Smooth muscle cell (in vitro differentiated cells): ENCODE measurements around the gene KANSL3. TPM values are rescaled to one million over a fixed set of nuclear protein-coding genes. Genes with fewer than 3 reads are reported as not detected.
A peak's percentile ranks its signal among the peaks of the same experiment; 100 is the strongest.
"Not testable (repeated sequence)": the region's sequence is repeated elsewhere in the genome, so short reads cannot be mapped to it uniquely, and the experiment has no call there.

Experiments used
- DNase-seq: peaks from one replicate; lab custom pipeline; 2025; ENCODE audit not compliant: unreplicated experiment; lab: John Stamatoyannopoulos, UW
- H2AFZ ChIP-seq: fragments of 200-600 bp; sonication (generic); 2 replicates; pipeline ENCODE4 v1.6.0; 2016; ENCODE audit warnings: antibody characterized with exemption, low read depth, mild to moderate bottlenecking
- H3F3A ChIP-seq: fragments of 200-600 bp; sonication (generic); 2 replicates; pipeline ENCODE4 v1.6.0; 2017; ENCODE audit warnings: antibody characterized with exemption, low read depth
- H3K27ac ChIP-seq: fragments of 200-600 bp; sonication (generic); 2 replicates; pipeline ENCODE4 v1.5.1; 2016; ENCODE audit warnings: low read depth, mild to moderate bottlenecking
- H3K27me3 ChIP-seq: fragments of 200-600 bp; sonication (generic); 2 replicates; pipeline ENCODE4 v1.6.1; 2016; ENCODE audit warnings: low read depth, mild to moderate bottlenecking
- H3K36me3 ChIP-seq: fragments of 200-600 bp; sonication (generic); 2 replicates; pipeline ENCODE4 v1.5.1; 2016; ENCODE audit warnings: low read depth
- H3K4me1 ChIP-seq: fragments of 200-600 bp; sonication (generic); 2 replicates; pipeline ENCODE4 v1.5.1; 2016; ENCODE audit warnings: low read depth
- H3K4me2 ChIP-seq: fragments of 200-600 bp; sonication (generic); 2 replicates; pipeline ENCODE4 v1.6.0; 2016; ENCODE audit warnings: mild to moderate bottlenecking
- H3K4me3 ChIP-seq: fragments of 200-600 bp; sonication (generic); 2 replicates; pipeline ENCODE4 v1.5.1; 2016; ENCODE audit warnings: mild to moderate bottlenecking
- H3K79me2 ChIP-seq: fragments of 200-600 bp; sonication (generic); 2 replicates; pipeline ENCODE4 v1.6.0; 2016; ENCODE audit warnings: low read depth, mild to moderate bottlenecking
- H3K9ac ChIP-seq: fragments of 200-600 bp; sonication (generic); 2 replicates; pipeline ENCODE4 v1.6.0; 2016; ENCODE audit warnings: low read depth
- H3K9me3 ChIP-seq: fragments of 200-600 bp; sonication (generic); replicated peaks from 2 replicates; pipeline ENCODE4 v1.5.1; 2016; ENCODE audit warnings: low read depth
- H4K20me1 ChIP-seq: fragments of 200-600 bp; sonication (generic); 2 replicates; pipeline ENCODE4 v1.6.0; 2016; ENCODE audit warnings: low read depth
- CTCF ChIP-seq: fragments of 200-600 bp; sonication (generic); IDR thresholded peaks from 2 replicates; pipeline ENCODE4 v1.5.1; 2017; ENCODE audit warnings: borderline replicate concordance, mild to moderate bottlenecking, antibody characterized with exemption; ENCODE audit not compliant: insufficient read depth, poor library complexity, severe bottlenecking
- WGBS: methylation state at CpG from one replicate; pipeline ENCODE4 v1.1.7; 2016; ENCODE audit warnings: low lambda C conversion rate; 5-methylcytosine and 5-hydroxymethylcytosine counted together
- polyA plus RNA-seq: library from polyadenylated mRNA; unstranded; fragments of >200 nt; fragmentation: Nextera tagmentation; extraction: Ambion mirVana; gene quantifications from 2 replicates; pipeline ENCODE4 v1.2.1, GENCODE V29; 2016
- total RNA-seq: library from RNA; depleted of rRNA; stranded (reverse); fragments of >200 nt; gene quantifications from 2 replicates; pipeline ENCODE4 v1.2.3, GENCODE V29; 2014

The KANSL3 gene
- total and polyA plus RNA-seq, 2 experiments from 2014 or later: 12.0 to 13.3 TPM

DNA sequence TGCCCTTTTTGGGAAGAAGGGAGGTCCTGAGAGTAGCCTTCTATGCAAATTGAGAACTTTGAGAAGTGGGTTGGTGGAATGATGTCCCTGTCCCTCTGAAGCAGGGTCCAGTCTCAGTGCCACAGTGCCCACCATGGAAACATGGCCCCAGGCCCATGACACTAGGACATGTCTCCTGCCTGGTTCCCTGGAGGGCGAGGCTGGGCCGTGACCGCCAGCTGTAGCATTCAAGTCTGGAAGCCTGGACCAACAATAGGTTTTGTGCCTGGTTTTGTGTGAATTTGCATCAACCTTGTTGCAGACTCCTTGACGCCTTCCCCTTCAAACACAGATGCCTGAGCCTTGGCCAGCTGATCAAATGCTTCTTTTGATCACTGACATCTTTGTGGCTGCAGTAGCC is 74.1 kb downstream of the KANSL3 start:
- H3K27ac ChIP-seq: no peak overlapping the region
- H3K9me3 ChIP-seq: no peaks in the 10 kb centered on the region
- H3K9ac ChIP-seq: no peak overlapping the region
- H3K4me2 ChIP-seq: no peak overlapping the region
- DNase-seq: no peak
- no peaks in the 10 kb centered on the region for H3K4me1 ChIP-seq
- no peaks in the 10 kb centered on the region for H3K79me2 ChIP-seq
- H2AFZ ChIP-seq: no peak overlapping the region
- no peak overlapping the region for H3K4me3 ChIP-seq
- WGBS: 85% methylated on average over 4 of the region's 4 CpGs
- H3F3A ChIP-seq: no peaks in the 10 kb centered on the region
- TF ChIP-seq CTCF: no peak
- no peaks in the 10 kb centered on the region for H3K36me3 ChIP-seq
- no peaks in the 10 kb centered on the region for H4K20me1 ChIP-seq
- H3K27me3 ChIP-seq: no peaks in the 10 kb centered on the region

DNA sequence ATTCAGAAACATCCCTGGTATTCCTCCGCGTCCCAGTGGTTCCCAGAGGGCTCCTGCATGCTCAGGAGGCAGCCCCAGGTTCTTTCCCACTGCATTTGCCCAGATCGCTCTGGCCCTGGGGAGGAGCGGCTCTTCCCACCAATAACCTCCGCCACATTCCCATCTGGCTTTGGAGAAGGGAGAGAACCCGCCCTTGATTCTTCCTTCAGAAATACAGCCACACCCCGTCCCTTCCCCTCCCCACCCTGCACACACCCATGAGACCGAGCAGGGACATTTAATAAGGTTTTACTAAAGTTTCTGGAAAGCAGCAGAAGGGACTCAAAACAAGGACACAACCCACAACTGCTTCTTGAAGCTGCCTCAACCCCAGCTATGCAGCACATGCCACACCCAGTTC is 79.6 kb downstream of the KANSL3 start:
- no peaks in the 10 kb centered on the region for H4K20me1 ChIP-seq
- DNase-seq: no peak
- no peaks in the 10 kb centered on the region for H3K79me2 ChIP-seq
- H3K36me3 ChIP-seq: no peaks in the 10 kb centered on the region
- H3K9me3 ChIP-seq: no peaks in the 10 kb centered on the region
- no peaks in the 10 kb centered on the region for H3K4me1 ChIP-seq
- no peak for TF ChIP-seq CTCF
- H2AFZ ChIP-seq: no peak overlapping the region
- no peak overlapping the region for H3K27ac ChIP-seq
- 91% methylated on average over 8 of the region's 8 CpGs for WGBS
- H3K27me3 ChIP-seq: no peaks in the 10 kb centered on the region
- no peaks in the 10 kb centered on the region for H3F3A ChIP-seq
- no peak overlapping the region for H3K9ac ChIP-seq
- no peak overlapping the region for H3K4me3 ChIP-seq
- H3K4me2 ChIP-seq: no peak overlapping the region

DNA sequence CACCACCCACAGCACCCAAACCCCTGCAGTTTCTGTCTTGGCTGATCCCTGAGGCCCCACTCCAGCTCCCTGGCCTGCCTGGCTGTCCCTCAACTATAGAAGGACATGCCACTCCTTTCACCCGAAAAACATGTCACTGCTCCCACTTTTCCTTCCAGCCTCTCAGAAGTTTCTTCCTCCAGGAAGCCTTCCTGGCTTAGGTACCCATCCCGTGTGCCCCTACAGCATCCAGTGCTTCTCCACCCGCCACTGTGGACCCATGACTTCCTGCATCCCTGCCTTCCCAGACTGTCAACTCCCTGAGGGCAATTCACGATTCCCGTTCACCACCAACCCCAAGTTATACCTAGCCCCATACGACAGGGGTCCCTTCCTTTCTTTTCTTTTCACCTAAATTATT is 80.1 kb downstream of the KANSL3 start:
- no peaks in the 10 kb centered on the region for H3K4me1 ChIP-seq
- H4K20me1 ChIP-seq: no peaks in the 10 kb centered on the region
- no peak for DNase-seq
- H3K9me3 ChIP-seq: no peaks in the 10 kb centered on the region
- H3K4me2 ChIP-seq: no peak overlapping the region
- H3K9ac ChIP-seq: no peak overlapping the region
- H3K27me3 ChIP-seq: no peaks in the 10 kb centered on the region
- no peak overlapping the region for H3K4me3 ChIP-seq
- H3K79me2 ChIP-seq: no peaks in the 10 kb centered on the region
- H3K36me3 ChIP-seq: no peaks in the 10 kb centered on the region
- H2AFZ ChIP-seq: no peak overlapping the region
- no peaks in the 10 kb centered on the region for H3F3A ChIP-seq
- 93% methylated on average over 6 of the region's 6 CpGs for WGBS
- no peak overlapping the region for H3K27ac ChIP-seq
- TF ChIP-seq CTCF: no peak

DNA sequence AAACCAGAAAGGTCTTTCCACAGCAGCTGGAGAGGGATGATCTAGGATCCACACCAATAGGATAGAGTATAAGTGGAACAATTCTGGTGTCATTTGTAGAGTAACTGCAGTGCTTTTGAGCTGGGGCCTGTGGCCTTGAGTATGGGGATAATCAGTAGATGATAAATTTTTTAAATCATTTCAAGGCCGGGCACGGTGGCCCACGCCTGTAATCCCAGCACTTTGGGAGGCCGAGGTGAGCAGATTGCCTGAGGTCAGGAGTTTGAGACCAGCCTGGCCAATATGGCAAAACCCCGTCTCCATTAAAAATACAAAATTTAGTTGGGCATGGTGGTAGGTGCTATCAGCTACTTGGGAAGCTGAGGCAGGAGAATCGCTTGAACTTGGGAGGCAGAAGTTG is 80.7 kb downstream of the KANSL3 start:
- H3K4me3 ChIP-seq, DNase-seq, H3K4me2 ChIP-seq, H3K36me3 ChIP-seq, H3K27me3 ChIP-seq, H3K4me1 ChIP-seq, H3K9me3 ChIP-seq, H2AFZ ChIP-seq, H3K79me2 ChIP-seq, H4K20me1 ChIP-seq, H3F3A ChIP-seq: not testable (repeated sequence)
- WGBS: 94% methylated on average over 6 of the region's 6 CpGs
- Histone ChIP-seq H3K9ac (peak overlapping the region; percentile 66), H3K27ac (peak overlapping the region; percentile 86)
